MM.1S (cell line): ENCODE measurements around the gene DDX24.

Source experiments
- DNase-seq: peaks from one replicate; pipeline ENCODE4 v3.0.0-alpha.2; 2015
- H2AFZ ChIP-seq: fragments of 300-600 bp; sonication (generic); 2 replicates; pipeline ENCODE4 v1.6.0; 2016; ENCODE audit warnings: antibody characterized with exemption, low read length
- H3F3A ChIP-seq: fragments of 300-600 bp; sonication (generic); 2 replicates; pipeline ENCODE4 v1.6.1; 2016; ENCODE audit warnings: mild to moderate bottlenecking, antibody characterized with exemption, low read length, moderate library complexity, mixed read lengths; ENCODE audit not compliant: insufficient read depth
- H3K27ac ChIP-seq: fragments of 300-600 bp; sonication (generic); 2 replicates; pipeline ENCODE4 v1.5.1; 2016; ENCODE audit warnings: mild to moderate bottlenecking, low read length
- H3K27me3 ChIP-seq: fragments of 300-600 bp; sonication (generic); replicated peaks from 2 replicates; pipeline ENCODE4 v1.6.0; 2016; ENCODE audit warnings: low read length; ENCODE audit not compliant: insufficient read depth
- H3K36me3 ChIP-seq: fragments of 300-600 bp; sonication (generic); replicated peaks from 2 replicates; pipeline ENCODE4 v1.6.1; 2016; ENCODE audit warnings: mild to moderate bottlenecking, low read length, mixed read lengths; ENCODE audit not compliant: insufficient read depth
- H3K4me1 ChIP-seq: fragments of 300-600 bp; sonication (generic); 2 replicates; pipeline ENCODE4 v1.6.1; 2016; ENCODE audit warnings: low read length, mixed read lengths
- H3K4me2 ChIP-seq: fragments of 300-600 bp; sonication (generic); 2 replicates; pipeline ENCODE4 v1.6.0; 2016; ENCODE audit warnings: low read depth, low read length
- H3K4me3 ChIP-seq: fragments of 300-600 bp; sonication (generic); 2 replicates; pipeline ENCODE4 v1.5.1; 2016; ENCODE audit warnings: low read length, mixed read lengths
- H3K79me2 ChIP-seq: fragments of 300-600 bp; sonication (generic); 2 replicates; pipeline ENCODE4 v1.6.1; 2016; ENCODE audit warnings: mixed run types, low read length, mixed read lengths
- H3K9ac ChIP-seq: fragments of 300-600 bp; sonication (generic); 2 replicates; pipeline ENCODE4 v1.6.1; 2016; ENCODE audit warnings: low read length, mixed read lengths
- H3K9me2 ChIP-seq: fragments of 300-600 bp; sonication (generic); replicated peaks from 2 replicates; pipeline ENCODE4 v1.6.1; 2016; ENCODE audit warnings: mild to moderate bottlenecking, low read length, mixed read lengths; ENCODE audit not compliant: insufficient read depth
- H3K9me3 ChIP-seq: fragments of 300-600 bp; sonication (generic); replicated peaks from 2 replicates; pipeline ENCODE4 v1.6.1; 2016; ENCODE audit warnings: mild to moderate bottlenecking, low read length, mixed read lengths; ENCODE audit not compliant: insufficient read depth
- H4K20me1 ChIP-seq: fragments of 300-600 bp; sonication (generic); 2 replicates; pipeline ENCODE4 v1.6.1; 2016; ENCODE audit warnings: mild to moderate bottlenecking, low read length, moderate library complexity, mixed read lengths; ENCODE audit not compliant: insufficient read depth
- EZH2 ChIP-seq: fragments of 300-600 bp; sonication (generic); optimal IDR thresholded peaks from 2 replicates; pipeline ENCODE3; 2017; ENCODE audit warnings: low read depth, mild to moderate bottlenecking, antibody characterized with exemption, low read length, mixed read lengths
- EZH2phosphoT487 ChIP-seq: fragments of 300-600 bp; sonication (generic); IDR thresholded peaks from 2 replicates; pipeline ENCODE4 v1.6.1; 2018; ENCODE audit warnings: antibody characterized with exemption, low read length
- TF ChIP-seq, protein P1 (sequence below): fragments of 300-600 bp; sonication (generic); IDR thresholded peaks from 2 replicates; pipeline ENCODE4 v1.5.1; 2016; ENCODE audit warnings: antibody characterized with exemption, low read length, mixed read lengths

Gene DDX24

DNA sequence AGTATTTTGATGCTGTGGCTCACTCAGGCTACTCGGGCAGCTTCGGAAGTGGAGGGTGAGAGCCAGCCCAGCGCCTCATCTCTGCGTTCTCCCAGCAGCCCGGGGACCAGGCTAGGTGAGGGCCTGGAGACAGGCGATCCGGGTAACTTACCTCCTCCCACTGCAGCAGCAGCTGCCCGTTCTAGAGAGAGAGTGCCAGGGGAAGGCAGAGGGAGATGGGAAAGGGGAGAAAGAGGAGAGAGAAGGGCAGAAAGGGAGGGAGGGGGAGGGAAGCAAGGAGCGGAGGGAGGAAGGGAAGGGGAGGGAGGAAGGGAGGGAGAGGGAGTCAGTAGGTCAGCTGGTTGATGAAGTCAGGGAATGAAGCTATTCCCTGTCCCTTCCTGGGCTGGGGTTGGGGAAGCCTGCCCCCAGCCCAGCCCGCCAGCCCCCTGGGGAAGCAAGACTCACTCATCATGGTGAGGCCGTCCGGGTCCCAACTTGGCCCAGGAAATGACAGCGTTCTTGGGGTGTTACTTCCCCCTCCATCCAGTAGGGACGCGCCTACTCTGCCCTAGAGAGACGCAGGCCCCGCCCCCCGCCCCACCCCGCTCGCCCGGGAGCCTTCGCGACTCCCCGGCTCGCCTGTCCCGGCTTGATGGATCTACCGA lies 48.2 kb upstream of the DDX24 start, which contains the start of gene IFI27L2:
IFI27L2 (minus strand) TSS at position 494 of the 647 bp plus-strand sequence; CDS start at position 454, 40 bp downstream.
- Histone ChIP-seq H3K9ac (peak within 1 kb of the TSS; percentile 48; the same call in 1 of the 2 replicates), H3K79me2 (no peaks in the 10 kb centered on the region), H3F3A (no peaks in the 10 kb centered on the region), H3K4me2 (peak within 1 kb of the TSS; percentile 79), H3K27ac (no peak within 1 kb of the TSS), H3K4me1 (no peaks in the 10 kb centered on the region), H3K27me3 (no peaks in the 10 kb centered on the region), H3K9me3 (no peaks in the 10 kb centered on the region), H4K20me1 (no peaks in the 10 kb centered on the region), H2AFZ (peak within 1 kb of the TSS; percentile 89), H3K9me2 (no peaks in the 10 kb centered on the region), H3K36me3 (no peaks in the 10 kb centered on the region), H3K4me3 (peak within 1 kb of the TSS; percentile 71)
- no peak for TF ChIP-seq EZH2phosphoT487
- no peak for TF ChIP-seq EZH2
- TF ChIP-seq, protein P1, sequence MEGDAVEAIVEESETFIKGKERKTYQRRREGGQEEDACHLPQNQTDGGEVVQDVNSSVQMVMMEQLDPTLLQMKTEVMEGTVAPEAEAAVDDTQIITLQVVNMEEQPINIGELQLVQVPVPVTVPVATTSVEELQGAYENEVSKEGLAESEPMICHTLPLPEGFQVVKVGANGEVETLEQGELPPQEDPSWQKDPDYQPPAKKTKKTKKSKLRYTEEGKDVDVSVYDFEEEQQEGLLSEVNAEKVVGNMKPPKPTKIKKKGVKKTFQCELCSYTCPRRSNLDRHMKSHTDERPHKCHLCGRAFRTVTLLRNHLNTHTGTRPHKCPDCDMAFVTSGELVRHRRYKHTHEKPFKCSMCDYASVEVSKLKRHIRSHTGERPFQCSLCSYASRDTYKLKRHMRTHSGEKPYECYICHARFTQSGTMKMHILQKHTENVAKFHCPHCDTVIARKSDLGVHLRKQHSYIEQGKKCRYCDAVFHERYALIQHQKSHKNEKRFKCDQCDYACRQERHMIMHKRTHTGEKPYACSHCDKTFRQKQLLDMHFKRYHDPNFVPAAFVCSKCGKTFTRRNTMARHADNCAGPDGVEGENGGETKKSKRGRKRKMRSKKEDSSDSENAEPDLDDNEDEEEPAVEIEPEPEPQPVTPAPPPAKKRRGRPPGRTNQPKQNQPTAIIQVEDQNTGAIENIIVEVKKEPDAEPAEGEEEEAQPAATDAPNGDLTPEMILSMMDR: no peak
- DNase-seq: peak; percentile 67

DNA sequence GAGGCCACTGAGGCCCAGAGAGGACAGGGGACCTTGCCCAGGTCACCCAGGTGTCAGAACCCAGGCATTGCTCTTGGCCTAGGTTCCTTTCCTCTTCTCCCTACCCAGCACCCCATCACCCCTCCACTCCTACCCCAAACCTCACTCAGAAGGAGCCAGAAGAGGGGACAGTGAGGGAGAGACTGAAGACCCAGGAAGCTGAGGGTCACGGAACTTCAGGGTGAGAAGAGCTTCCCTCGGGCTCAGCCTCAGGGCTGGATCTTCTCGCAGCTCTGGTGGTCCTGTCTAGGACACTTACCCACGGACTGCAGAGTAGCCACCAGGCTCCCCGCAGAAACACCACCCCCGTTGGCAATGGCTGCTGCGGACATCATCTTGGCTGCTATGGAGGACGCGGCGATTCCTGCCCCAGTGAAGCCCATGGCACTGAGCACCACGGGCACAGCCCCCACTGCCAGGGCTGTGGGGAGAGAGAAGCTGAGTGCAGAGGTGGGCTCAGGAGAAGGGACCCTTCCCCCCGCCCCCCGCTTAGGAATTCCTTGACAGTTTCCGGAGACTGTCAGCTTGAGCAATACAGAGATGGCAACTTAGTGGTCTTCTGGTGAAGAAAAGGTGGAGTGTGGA lies 47.3 kb upstream of the DDX24 start:
- DNase-seq: no peak
- Histone ChIP-seq H3K36me3 (no peaks in the 10 kb centered on the region), H3K9ac (no peak overlapping the region), H4K20me1 (no peaks in the 10 kb centered on the region), H3F3A (no peaks in the 10 kb centered on the region), H3K9me3 (no peaks in the 10 kb centered on the region), H3K4me3 (peak overlapping the region; percentile 71; the same call in 1 of the 2 replicates), H3K9me2 (no peaks in the 10 kb centered on the region), H2AFZ (no peak overlapping the region; the same call in 1 of the 2 replicates), H3K27me3 (no peaks in the 10 kb centered on the region), H3K79me2 (no peaks in the 10 kb centered on the region), H3K4me1 (no peaks in the 10 kb centered on the region), H3K4me2 (peak overlapping the region; percentile 79; the same call in 1 of the 2 replicates), H3K27ac (no peak overlapping the region)
- TF ChIP-seq EZH2 (no peak), EZH2phosphoT487 (no peak)
- TF ChIP-seq, protein P1: no peak

DNA sequence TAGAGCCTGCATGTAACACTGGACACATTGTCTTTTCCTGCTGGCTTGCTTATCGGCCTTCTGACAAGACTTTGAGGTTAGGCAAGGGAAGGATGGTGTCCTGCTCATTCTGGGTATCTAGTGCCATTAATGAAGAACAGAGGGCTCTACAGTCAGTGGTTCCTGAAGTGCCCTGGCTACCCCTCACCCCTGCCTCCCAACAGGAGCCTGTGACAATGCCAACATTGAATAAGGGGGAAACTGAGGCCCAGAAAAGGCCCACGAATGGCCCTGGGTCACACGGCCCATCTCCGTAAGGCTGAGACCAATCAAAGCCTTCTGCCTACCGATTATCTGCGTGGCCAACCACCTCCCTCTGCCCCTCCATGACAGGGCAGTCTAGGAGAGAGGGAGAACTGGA lies 46.3 kb upstream of the DDX24 start:
- Histone ChIP-seq H3F3A (no peaks in the 10 kb centered on the region), H3K4me1 (no peaks in the 10 kb centered on the region), H4K20me1 (no peaks in the 10 kb centered on the region), H3K9ac (no peak overlapping the region), H2AFZ (no peak overlapping the region), H3K27ac (no peak overlapping the region), H3K27me3 (no peaks in the 10 kb centered on the region), H3K4me2 (no peak overlapping the region), H3K4me3 (no peak overlapping the region), H3K79me2 (no peaks in the 10 kb centered on the region), H3K9me3 (no peaks in the 10 kb centered on the region), H3K36me3 (no peaks in the 10 kb centered on the region), H3K9me2 (no peaks in the 10 kb centered on the region)
- no peak for DNase-seq
- no peak for TF ChIP-seq EZH2phosphoT487
- TF ChIP-seq, protein P1: no peak
- TF ChIP-seq EZH2: no peak
